GM23338 (cell line): ENCODE results near the gene ABHD17A. TPM values are rescaled to one million over a fixed set of nuclear protein-coding genes. Genes with fewer than 3 reads are reported as not detected.

ENCODE experiments used
- ATAC-seq: fragments of 200-7000 bp; cut with Tn5 transposase; 3 replicates; pipeline ENCODE4 v1.9.1; 2020
- DNase-seq: peaks from one replicate; pipeline ENCODE4 v3.0.0-alpha.2; 2015; ENCODE audit warnings: low spot score
- H2AFZ ChIP-seq: fragments of 200-600 bp; sonication (generic); 2 replicates; pipeline ENCODE4 v1.8.0; 2016; ENCODE audit warnings: antibody characterized with exemption, mild to moderate bottlenecking, moderate library complexity
- H3F3A ChIP-seq: fragments of 200-600 bp; sonication (generic); replicated peaks from 2 replicates; pipeline ENCODE4 v1.8.0; 2017; ENCODE audit warnings: antibody characterized with exemption, mixed run types, low read depth
- H3K27ac ChIP-seq: fragments of 200-600 bp; sonication (generic); 2 replicates; pipeline ENCODE4 v1.6.1; 2016; ENCODE audit warnings: low read depth
- H3K27me3 ChIP-seq: fragments of 200-600 bp; sonication (generic); 2 replicates; pipeline ENCODE4 v1.8.0; 2016; ENCODE audit warnings: mild to moderate bottlenecking, mixed run types, moderate library complexity; ENCODE audit not compliant: insufficient read depth
- H3K36me3 ChIP-seq: fragments of 200-600 bp; sonication (generic); 2 replicates; pipeline ENCODE4 v1.8.0; 2016; ENCODE audit warnings: mild to moderate bottlenecking; ENCODE audit not compliant: insufficient read depth
- H3K4me1 ChIP-seq: fragments of 200-600 bp; sonication (generic); 2 replicates; pipeline ENCODE4 v1.8.0; 2016; ENCODE audit warnings: mild to moderate bottlenecking, moderate library complexity; ENCODE audit not compliant: insufficient read depth
- H3K4me2 ChIP-seq: fragments of 200-600 bp; sonication (generic); 2 replicates; pipeline ENCODE4 v1.7.1; 2017; ENCODE audit warnings: mixed run types
- H3K4me3 ChIP-seq: fragments of 200-600 bp; sonication (generic); 2 replicates; pipeline ENCODE4 v1.6.1; 2016; ENCODE audit warnings: mixed run types
- H3K79me2 ChIP-seq: fragments of 200-600 bp; sonication (generic); replicated peaks from 2 replicates; pipeline ENCODE4 v1.8.0; 2017; ENCODE audit warnings: mild to moderate bottlenecking; ENCODE audit not compliant: insufficient read depth
- H3K9me2 ChIP-seq: fragments of 200-600 bp; sonication (generic); 2 replicates; pipeline ENCODE4 v1.8.0; 2017; ENCODE audit not compliant: insufficient read depth
- H4K20me1 ChIP-seq: fragments of 200-600 bp; sonication (generic); replicated peaks from 2 replicates; pipeline ENCODE4 v1.8.0; 2017; ENCODE audit warnings: mild to moderate bottlenecking; ENCODE audit not compliant: insufficient read depth
- H3K27ac Mint-ChIP-seq: 2 replicates; pipeline ENCODE4 v1.8.0; 2020; ENCODE audit warnings: inconsistent platforms, mild to moderate bottlenecking, moderate library complexity, mixed read lengths
- H3K27me3 Mint-ChIP-seq: 3 replicates; pipeline ENCODE4 v1.8.0; 2022; ENCODE audit warnings: low read depth, mild to moderate bottlenecking, moderate library complexity, mixed read lengths, inconsistent platforms; ENCODE audit not compliant: insufficient read depth, poor library complexity
- H3K36me3 Mint-ChIP-seq: 3 replicates; pipeline ENCODE4 v1.8.0; 2021; ENCODE audit warnings: low read depth, mild to moderate bottlenecking, inconsistent platforms, moderate library complexity, mixed read lengths
- H3K4me1 Mint-ChIP-seq: 3 replicates; pipeline ENCODE4 v1.8.0; 2020; ENCODE audit warnings: mild to moderate bottlenecking, inconsistent platforms, mixed read lengths
- H3K4me3 Mint-ChIP-seq: 3 replicates; pipeline ENCODE4 v1.8.0; 2021; ENCODE audit warnings: moderate library complexity, mild to moderate bottlenecking, inconsistent platforms, mixed read lengths
- H3K9me3 Mint-ChIP-seq: 3 replicates; pipeline ENCODE4 v1.8.0; 2020; ENCODE audit warnings: moderate library complexity, mild to moderate bottlenecking, inconsistent platforms, mixed read lengths
- CREB1 ChIP-seq: fragments of 250-450 bp; sonication (Bioruptor Pico); IDR thresholded peaks from 2 replicates; pipeline ENCODE4 v1.5.0; 2020; ENCODE audit warnings: low read depth, mild to moderate bottlenecking, moderate library complexity
- EZH2phosphoT487 ChIP-seq: fragments of 200-600 bp; sonication (generic); IDR thresholded peaks from one replicate; pipeline ENCODE4 v1.8.1; 2018; ENCODE audit warnings: antibody characterized with exemption; ENCODE audit not compliant: unreplicated experiment
- JUNB ChIP-seq: IDR thresholded peaks from one replicate; pipeline ENCODE4 v1.6.1; 2016; ENCODE audit warnings: antibody characterized with exemption; ENCODE audit not compliant: unreplicated experiment
- NANOG ChIP-seq: IDR thresholded peaks from 2 replicates; pipeline ENCODE4 v1.6.1; 2016; ENCODE audit warnings: antibody characterized with exemption, borderline replicate concordance
- STAT1 ChIP-seq: IDR thresholded peaks from one replicate; pipeline ENCODE4 v1.6.1; 2016; ENCODE audit warnings: antibody characterized with exemption; ENCODE audit not compliant: unreplicated experiment
- ZNF331 ChIP-seq: fragments of 250-450 bp; sonication (Bioruptor Pico); IDR thresholded peaks from 2 replicates; pipeline ENCODE4 v1.5.0; 2020; ENCODE audit warnings: low read depth, mild to moderate bottlenecking, moderate library complexity
- polyA plus RNA-seq: library from polyadenylated mRNA; unstranded; fragments of >200 nt; fragmentation: Nextera tagmentation; extraction: Ambion mirVana; gene quantifications from 2 replicates; pipeline ENCODE4 v1.2.1, GENCODE V29; 2016
- total RNA-seq: library from RNA; depleted of rRNA; stranded (reverse); fragments of >200 nt; shearing (Covaris generic); gene quantifications from 2 replicates; pipeline ENCODE4 v1.2.3, GENCODE V29; 2014
- TF ChIP-seq, protein P1 (sequence below): fragments of 250-450 bp; sonication (Bioruptor Pico); IDR thresholded peaks from 2 replicates; pipeline ENCODE4 v1.5.0; 2020; ENCODE audit warnings: mild to moderate bottlenecking, moderate library complexity
- TF ChIP-seq, protein P2 (sequence below), 2 experiments: fragments of 200-600 bp in 1 of 2; sonication (generic) in 1 of 2; conservative IDR thresholded peaks; 2 replicates each; pipeline versions ENCODE4 v1.5.1 to v1.6.1; 2016 to 2017; ENCODE audit warnings: antibody characterized with exemption in 2 of 2, low read depth in 2 of 2, mild to moderate bottlenecking in 2 of 2, moderate library complexity in 1 of 2

Gene ABHD17A
- total and polyA plus RNA-seq, 2 experiments from 2014 or later: 34.2 to 99.9 TPM

GRCh38 chr19:1859331-1859781 lies 25.9 kb downstream of the ABHD17A start:
- peak overlapping the region; percentile 94 for H3K4me3 ChIP-seq

GRCh38 chr19:1858412-1859081 lies 26.7 kb downstream of the ABHD17A start:
- peak overlapping the region; percentile 94; the same call in 1 of the 2 replicates for H3K4me3 ChIP-seq
- H3F3A ChIP-seq: peaks cover 10% of the 10 kb centered on the region; the same call in 1 of the 2 replicates
- H3K27me3 ChIP-seq: peaks cover 16% of the 10 kb centered on the region
- no peaks in the 10 kb centered on the region for H3K9me2 ChIP-seq
- no peak for ATAC-seq
- peaks cover 67% of the 10 kb centered on the region for H3K4me1 ChIP-seq
- Mint-ChIP-seq H3K27ac (no peak overlapping the region), H3K9me3 (no peaks in the 10 kb centered on the region), H3K27me3 (peaks cover 22% of the 10 kb centered on the region), H3K4me3 (peak overlapping the region; percentile 34; the same call in 1 of the 3 replicates), H3K4me1 (peaks cover 47% of the 10 kb centered on the region), H3K36me3 (peaks cover 3% of the 10 kb centered on the region; the same call in 2 of the 3 replicates)
- no peaks in the 10 kb centered on the region for H3K36me3 ChIP-seq
- no peak overlapping the region for H3K27ac ChIP-seq
- H3K4me2 ChIP-seq: peak overlapping the region; percentile 98
- DNase-seq: no peak
- no peak overlapping the region for H2AFZ ChIP-seq
- H4K20me1 ChIP-seq: peaks cover 21% of the 10 kb centered on the region; the same call in 1 of the 2 replicates
- peaks cover 57% of the 10 kb centered on the region for H3K79me2 ChIP-seq
- TF ChIP-seq ZNF331 (CRISPR knock-in tag): no peak
- TF ChIP-seq NANOG: no peak
- TF ChIP-seq JUNB: no peak
- no peak for TF ChIP-seq EZH2phosphoT487
- TF ChIP-seq STAT1: no peak
- TF ChIP-seq, protein P1, sequence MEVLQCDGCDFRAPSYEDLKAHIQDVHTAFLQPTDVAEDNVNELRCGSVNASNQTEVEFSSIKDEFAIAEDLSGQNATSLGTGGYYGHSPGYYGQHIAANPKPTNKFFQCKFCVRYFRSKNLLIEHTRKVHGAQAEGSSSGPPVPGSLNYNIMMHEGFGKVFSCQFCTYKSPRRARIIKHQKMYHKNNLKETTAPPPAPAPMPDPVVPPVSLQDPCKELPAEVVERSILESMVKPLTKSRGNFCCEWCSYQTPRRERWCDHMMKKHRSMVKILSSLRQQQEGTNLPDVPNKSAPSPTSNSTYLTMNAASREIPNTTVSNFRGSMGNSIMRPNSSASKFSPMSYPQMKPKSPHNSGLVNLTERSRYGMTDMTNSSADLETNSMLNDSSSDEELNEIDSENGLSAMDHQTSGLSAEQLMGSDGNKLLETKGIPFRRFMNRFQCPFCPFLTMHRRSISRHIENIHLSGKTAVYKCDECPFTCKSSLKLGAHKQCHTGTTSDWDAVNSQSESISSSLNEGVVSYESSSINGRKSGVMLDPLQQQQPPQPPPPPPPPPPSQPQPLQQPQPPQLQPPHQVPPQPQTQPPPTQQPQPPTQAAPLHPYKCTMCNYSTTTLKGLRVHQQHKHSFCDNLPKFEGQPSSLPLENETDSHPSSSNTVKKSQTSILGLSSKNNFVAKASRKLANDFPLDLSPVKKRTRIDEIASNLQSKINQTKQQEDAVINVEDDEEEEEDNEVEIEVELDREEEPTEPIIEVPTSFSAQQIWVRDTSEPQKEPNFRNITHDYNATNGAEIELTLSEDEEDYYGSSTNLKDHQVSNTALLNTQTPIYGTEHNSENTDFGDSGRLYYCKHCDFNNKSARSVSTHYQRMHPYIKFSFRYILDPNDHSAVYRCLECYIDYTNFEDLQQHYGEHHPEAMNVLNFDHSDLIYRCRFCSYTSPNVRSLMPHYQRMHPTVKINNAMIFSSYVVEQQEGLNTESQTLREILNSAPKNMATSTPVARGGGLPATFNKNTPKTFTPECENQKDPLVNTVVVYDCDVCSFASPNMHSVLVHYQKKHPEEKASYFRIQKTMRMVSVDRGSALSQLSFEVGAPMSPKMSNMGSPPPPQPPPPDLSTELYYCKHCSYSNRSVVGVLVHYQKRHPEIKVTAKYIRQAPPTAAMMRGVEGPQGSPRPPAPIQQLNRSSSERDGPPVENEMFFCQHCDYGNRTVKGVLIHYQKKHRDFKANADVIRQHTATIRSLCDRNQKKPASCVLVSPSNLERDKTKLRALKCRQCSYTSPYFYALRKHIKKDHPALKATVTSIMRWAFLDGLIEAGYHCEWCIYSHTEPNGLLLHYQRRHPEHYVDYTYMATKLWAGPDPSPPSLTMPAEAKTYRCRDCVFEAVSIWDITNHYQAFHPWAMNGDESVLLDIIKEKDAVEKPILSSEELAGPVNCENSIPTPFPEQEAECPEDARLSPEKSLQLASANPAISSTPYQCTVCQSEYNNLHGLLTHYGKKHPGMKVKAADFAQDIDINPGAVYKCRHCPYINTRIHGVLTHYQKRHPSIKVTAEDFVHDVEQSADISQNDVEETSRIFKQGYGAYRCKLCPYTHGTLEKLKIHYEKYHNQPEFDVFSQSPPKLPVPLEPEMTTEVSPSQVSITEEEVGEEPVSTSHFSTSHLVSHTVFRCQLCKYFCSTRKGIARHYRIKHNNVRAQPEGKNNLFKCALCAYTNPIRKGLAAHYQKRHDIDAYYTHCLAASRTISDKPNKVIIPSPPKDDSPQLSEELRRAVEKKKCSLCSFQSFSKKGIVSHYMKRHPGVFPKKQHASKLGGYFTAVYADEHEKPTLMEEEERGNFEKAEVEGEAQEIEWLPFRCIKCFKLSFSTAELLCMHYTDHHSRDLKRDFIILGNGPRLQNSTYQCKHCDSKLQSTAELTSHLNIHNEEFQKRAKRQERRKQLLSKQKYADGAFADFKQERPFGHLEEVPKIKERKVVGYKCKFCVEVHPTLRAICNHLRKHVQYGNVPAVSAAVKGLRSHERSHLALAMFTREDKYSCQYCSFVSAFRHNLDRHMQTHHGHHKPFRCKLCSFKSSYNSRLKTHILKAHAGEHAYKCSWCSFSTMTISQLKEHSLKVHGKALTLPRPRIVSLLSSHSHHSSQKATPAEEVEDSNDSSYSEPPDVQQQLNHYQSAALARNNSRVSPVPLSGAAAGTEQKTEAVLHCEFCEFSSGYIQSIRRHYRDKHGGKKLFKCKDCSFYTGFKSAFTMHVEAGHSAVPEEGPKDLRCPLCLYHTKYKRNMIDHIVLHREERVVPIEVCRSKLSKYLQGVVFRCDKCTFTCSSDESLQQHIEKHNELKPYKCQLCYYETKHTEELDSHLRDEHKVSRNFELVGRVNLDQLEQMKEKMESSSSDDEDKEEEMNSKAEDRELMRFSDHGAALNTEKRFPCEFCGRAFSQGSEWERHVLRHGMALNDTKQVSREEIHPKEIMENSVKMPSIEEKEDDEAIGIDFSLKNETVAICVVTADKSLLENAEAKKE (CRISPR knock-in tag): no peak
- TF ChIP-seq, protein P2, sequence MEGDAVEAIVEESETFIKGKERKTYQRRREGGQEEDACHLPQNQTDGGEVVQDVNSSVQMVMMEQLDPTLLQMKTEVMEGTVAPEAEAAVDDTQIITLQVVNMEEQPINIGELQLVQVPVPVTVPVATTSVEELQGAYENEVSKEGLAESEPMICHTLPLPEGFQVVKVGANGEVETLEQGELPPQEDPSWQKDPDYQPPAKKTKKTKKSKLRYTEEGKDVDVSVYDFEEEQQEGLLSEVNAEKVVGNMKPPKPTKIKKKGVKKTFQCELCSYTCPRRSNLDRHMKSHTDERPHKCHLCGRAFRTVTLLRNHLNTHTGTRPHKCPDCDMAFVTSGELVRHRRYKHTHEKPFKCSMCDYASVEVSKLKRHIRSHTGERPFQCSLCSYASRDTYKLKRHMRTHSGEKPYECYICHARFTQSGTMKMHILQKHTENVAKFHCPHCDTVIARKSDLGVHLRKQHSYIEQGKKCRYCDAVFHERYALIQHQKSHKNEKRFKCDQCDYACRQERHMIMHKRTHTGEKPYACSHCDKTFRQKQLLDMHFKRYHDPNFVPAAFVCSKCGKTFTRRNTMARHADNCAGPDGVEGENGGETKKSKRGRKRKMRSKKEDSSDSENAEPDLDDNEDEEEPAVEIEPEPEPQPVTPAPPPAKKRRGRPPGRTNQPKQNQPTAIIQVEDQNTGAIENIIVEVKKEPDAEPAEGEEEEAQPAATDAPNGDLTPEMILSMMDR (conservative IDR thresholded peaks at IDR 0.05; ENCODE audit: low read depth in 2 of 2): no peak

More at GRCh38 chr19:1859331-1859781, 25.9 kb downstream of the ABHD17A start:
- TF ChIP-seq NANOG (no peak), CREB1 (CRISPR knock-in tag) (peak; percentile 9; the same call in 1 of the 2 replicates), ZNF331 (CRISPR knock-in tag) (no peak)
- TF ChIP-seq, protein P2 (conservative IDR thresholded peaks at IDR 0.05; ENCODE audit: low read depth in 2 of 2): no peak
- Mint-ChIP-seq H3K4me1 (peaks cover 45% of the 10 kb centered on the region), H3K4me3 (peak overlapping the region; percentile 55), H3K36me3 (peaks cover 3% of the 10 kb centered on the region; the same call in 1 of the 3 replicates), H3K27ac (no peak overlapping the region), H3K9me3 (no peaks in the 10 kb centered on the region), H3K27me3 (peaks cover 22% of the 10 kb centered on the region)
- peaks cover 63% of the 10 kb centered on the region for H3K4me1 ChIP-seq
- H3K4me2 ChIP-seq: peak overlapping the region; percentile 98
- H3F3A ChIP-seq: peaks cover 10% of the 10 kb centered on the region; the same call in 1 of the 2 replicates
- peaks cover 57% of the 10 kb centered on the region for H3K79me2 ChIP-seq
- no peak overlapping the region for H3K27ac ChIP-seq
- DNase-seq (no peak), ATAC-seq (peak; percentile 3)
- H3K27me3 ChIP-seq: peaks cover 16% of the 10 kb centered on the region
- no peaks in the 10 kb centered on the region for H3K9me2 ChIP-seq
- H2AFZ ChIP-seq: no peak overlapping the region
- H3K36me3 ChIP-seq: no peaks in the 10 kb centered on the region
- peaks cover 21% of the 10 kb centered on the region; the same call in 1 of the 2 replicates for H4K20me1 ChIP-seq
